Measurements from ENCODE around the gene ZNF441. TPM values are rescaled to one million over a fixed set of nuclear protein-coding genes. Genes with fewer than 3 reads are reported as not detected.

The ZNF441 gene
- total and polyA plus RNA-seq, 10 of the 15 experiments (the other 5 are each of a cell fraction or from before 2014, with no cell fraction given): 1.0 to 9.4 (median 4.3) TPM

DNA sequence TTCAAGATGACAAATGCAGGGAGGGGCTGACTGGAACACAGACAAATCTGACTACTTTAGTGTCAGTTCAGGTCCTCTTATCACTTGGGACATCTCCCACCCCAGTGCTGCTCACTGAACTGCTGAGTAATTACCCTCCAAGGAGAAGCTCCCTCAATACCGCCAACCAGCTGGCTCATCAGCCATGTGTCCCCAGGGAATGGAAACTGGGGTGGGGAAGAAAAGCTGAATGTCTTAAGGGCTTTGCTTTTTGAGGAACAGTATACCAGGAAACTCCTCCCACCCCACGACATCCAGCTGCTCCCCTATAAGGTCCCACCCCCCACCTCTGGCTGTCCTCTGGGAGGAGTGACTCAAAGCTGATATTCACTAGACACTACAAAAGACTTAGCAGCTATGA is 30.1 kb upstream of the ZNF441 start (continued):
- TF ChIP-seq IKZF1 (conservative IDR thresholded peaks at IDR 0.05) (peak; percentile 29; the same call in 1 of the 2 replicates), IKZF2 (IDR thresholded peaks at IDR 0.05) (peak in 1 of 2 experiments; percentile 34; a peak in 1 of 4 replicates), GABPA (IDR thresholded peaks at IDR 0.05; ENCODE audit: low read depth) (no peak), ZZZ3 (IDR thresholded peaks at IDR 0.05; ENCODE audit: control insufficient read depth, insufficient read length, low read depth) (no peak), MTA3 (IDR thresholded peaks at IDR 0.05; ENCODE audit: borderline replicate concordance, low read length) (no peak), TAF1 (IDR thresholded peaks at IDR 0.05; ENCODE audit: borderline replicate concordance, low read depth, low read length) (no peak), KLF5 (IDR thresholded peaks at IDR 0.05; ENCODE audit: partially characterized antibody) (no peak), MTA2 (IDR thresholded peaks at IDR 0.05; ENCODE audit: low read depth) (no peak), MEF2B (IDR thresholded peaks at IDR 0.05; ENCODE audit: partially characterized antibody, poor library complexity, severe bottlenecking) (peak; percentile 86), FOXM1 (IDR thresholded peaks at IDR 0.05; ENCODE audit: low read depth, low read length) (no peak), JUNB (IDR thresholded peaks at IDR 0.05) (no peak), EZH2 (IDR thresholded peaks at IDR 0.05; ENCODE audit: borderline replicate concordance, control insufficient read depth, low read depth, low read length) (no peak), EED (IDR thresholded peaks at IDR 0.05; ENCODE audit: low read depth) (0 out of 2 replicates have a peak, but pooled peaks have one; percentile 29), SMAD1 (IDR thresholded peaks at IDR 0.05; ENCODE audit: low read depth, partially characterized antibody) (no peak), KAT2A (conservative IDR thresholded peaks at IDR 0.05; ENCODE audit: control insufficient read depth, low read depth, low read length) (no peak), SPI1 (IDR thresholded peaks at IDR 0.05; ENCODE audit: borderline replicate concordance, insufficient read depth, low read depth, low read length) (0 out of 2 replicates have a peak, but pooled peaks have one; percentile 27), ZNF207 (IDR thresholded peaks at IDR 0.05; ENCODE audit: borderline replicate concordance) (no peak), JUND (IDR thresholded peaks at IDR 0.05; ENCODE audit: low read depth, low read length) (no peak)
- TF ChIP-seq, protein P1, sequence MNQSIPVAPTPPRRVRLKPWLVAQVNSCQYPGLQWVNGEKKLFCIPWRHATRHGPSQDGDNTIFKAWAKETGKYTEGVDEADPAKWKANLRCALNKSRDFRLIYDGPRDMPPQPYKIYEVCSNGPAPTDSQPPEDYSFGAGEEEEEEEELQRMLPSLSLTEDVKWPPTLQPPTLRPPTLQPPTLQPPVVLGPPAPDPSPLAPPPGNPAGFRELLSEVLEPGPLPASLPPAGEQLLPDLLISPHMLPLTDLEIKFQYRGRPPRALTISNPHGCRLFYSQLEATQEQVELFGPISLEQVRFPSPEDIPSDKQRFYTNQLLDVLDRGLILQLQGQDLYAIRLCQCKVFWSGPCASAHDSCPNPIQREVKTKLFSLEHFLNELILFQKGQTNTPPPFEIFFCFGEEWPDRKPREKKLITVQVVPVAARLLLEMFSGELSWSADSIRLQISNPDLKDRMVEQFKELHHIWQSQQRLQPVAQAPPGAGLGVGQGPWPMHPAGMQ (IDR thresholded peaks at IDR 0.05; ENCODE audit: borderline replicate concordance): no peak
- TF ChIP-seq, protein P2, sequence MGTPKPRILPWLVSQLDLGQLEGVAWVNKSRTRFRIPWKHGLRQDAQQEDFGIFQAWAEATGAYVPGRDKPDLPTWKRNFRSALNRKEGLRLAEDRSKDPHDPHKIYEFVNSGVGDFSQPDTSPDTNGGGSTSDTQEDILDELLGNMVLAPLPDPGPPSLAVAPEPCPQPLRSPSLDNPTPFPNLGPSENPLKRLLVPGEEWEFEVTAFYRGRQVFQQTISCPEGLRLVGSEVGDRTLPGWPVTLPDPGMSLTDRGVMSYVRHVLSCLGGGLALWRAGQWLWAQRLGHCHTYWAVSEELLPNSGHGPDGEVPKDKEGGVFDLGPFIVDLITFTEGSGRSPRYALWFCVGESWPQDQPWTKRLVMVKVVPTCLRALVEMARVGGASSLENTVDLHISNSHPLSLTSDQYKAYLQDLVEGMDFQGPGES (IDR thresholded peaks at IDR 0.05): no peak
- TF ChIP-seq, protein P3, sequence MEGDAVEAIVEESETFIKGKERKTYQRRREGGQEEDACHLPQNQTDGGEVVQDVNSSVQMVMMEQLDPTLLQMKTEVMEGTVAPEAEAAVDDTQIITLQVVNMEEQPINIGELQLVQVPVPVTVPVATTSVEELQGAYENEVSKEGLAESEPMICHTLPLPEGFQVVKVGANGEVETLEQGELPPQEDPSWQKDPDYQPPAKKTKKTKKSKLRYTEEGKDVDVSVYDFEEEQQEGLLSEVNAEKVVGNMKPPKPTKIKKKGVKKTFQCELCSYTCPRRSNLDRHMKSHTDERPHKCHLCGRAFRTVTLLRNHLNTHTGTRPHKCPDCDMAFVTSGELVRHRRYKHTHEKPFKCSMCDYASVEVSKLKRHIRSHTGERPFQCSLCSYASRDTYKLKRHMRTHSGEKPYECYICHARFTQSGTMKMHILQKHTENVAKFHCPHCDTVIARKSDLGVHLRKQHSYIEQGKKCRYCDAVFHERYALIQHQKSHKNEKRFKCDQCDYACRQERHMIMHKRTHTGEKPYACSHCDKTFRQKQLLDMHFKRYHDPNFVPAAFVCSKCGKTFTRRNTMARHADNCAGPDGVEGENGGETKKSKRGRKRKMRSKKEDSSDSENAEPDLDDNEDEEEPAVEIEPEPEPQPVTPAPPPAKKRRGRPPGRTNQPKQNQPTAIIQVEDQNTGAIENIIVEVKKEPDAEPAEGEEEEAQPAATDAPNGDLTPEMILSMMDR (IDR thresholded peaks at IDR 0.05 in 2 of 3, conservative IDR thresholded peaks at IDR 0.05 in 1 of 3; ENCODE audit: control insufficient read depth in 2 of 3, extremely low read depth in 1 of 3, insufficient read depth in 1 of 3, low read depth in 3 of 3, low read length in 3 of 3): no peak
